DMS153 treated with DMSO at 0.1 percent for 48 hours (cell line): Measurements from ENCODE around the gene TEKT5.

ENCODE experiments used
- DNase-seq: peaks from one replicate; lab custom pipeline; 2025; ENCODE audit not compliant: unreplicated experiment; lab: John Stamatoyannopoulos, UW

The TEKT5 gene

GRCh38 chr16:10581507-10581906 is 113.2 kb downstream of the TEKT5 start:
- DNase-seq: no peak

- DNase-seq: no peak
Observed at GRCh38 chr16:10580883-10581247, 113.9 kb downstream of the TEKT5 start.

- DNase-seq: peak; percentile 68
Observed at GRCh38 chr16:10579965-10580882, 114.5 kb downstream of the TEKT5 start, which contains the start of gene EMP2. Gene EMP2, minus strand, starts transcription at chr16:10580598. Its CDS starts 32,981 bp downstream, at chr16:10547617.

- DNase-seq: no peak
Observed at GRCh38 chr16:10579575-10579964, 115.2 kb downstream of the TEKT5 start.

GRCh38 chr16:10578474-10579316 is 116.0 kb downstream of the TEKT5 start:
- no peak for DNase-seq
